ENCODE measurements around the gene TTYH3. TPM values are rescaled to one million over a fixed set of nuclear protein-coding genes. Genes with fewer than 3 reads are reported as not detected.
A peak's percentile ranks its signal among the peaks of the same experiment; 100 is the strongest.

The TTYH3 gene
- total RNA-seq, 1 experiment from 2014 or later = 20.9 TPM

DNA sequence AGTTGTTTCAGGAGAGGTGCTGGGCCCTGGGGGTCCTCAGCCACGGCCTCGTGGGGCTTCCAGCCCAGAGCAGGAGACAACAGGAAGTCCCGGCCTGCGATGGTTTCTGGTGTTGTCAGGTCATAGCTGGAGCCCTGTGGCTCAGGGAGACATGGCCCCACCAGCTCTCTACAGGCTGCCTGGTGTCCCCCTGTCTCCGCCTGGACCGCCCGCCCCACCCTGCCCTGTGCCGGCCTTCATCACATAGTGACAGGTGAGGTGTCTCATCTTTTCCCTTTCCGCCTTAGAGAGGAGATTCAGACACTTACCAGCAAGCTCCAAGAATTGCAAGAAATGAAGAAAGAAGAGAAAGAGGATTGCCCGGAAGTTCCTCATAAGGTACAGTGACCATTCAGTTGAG lies 37.2 kb upstream of the TTYH3 start:
- peaks cover 67% of the 10 kb centered on the region for H3K36me3 Mint-ChIP-seq (ENCODE audit: insufficient read depth, unreplicated experiment)
- intact Hi-C loops (cut with micrococcal nuclease) = no loop called here

DNA sequence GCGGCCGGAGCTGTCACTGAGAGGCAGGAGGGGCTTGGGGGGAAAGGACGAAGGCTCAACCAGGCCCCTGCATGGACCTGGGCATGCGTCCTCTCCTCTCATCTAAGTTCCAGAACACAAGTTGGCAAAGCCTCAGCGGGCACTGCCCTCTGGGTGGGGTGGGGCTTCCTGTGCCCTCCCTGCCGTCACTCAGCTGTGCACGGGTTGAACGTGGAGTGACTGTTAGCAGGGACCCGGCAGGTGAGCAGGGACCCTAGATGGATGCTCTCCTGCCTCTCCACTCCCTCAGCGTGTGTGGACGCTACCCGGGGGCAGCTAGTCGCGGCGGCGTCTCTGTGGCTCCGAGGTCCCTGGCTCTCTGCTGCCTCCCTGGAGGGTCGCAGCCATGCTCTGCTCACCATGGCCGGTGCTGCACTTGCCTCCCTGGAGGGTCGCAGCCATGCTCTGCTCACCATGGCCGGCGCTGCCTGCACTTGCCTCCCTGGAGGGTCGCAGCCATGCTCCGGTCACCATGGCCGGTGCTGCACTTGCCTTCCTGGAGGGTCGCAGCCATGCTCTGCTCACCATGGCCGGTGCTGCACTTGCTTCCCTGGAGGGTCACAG lies 36.4 kb upstream of the TTYH3 start:
- DNase-seq (ENCODE audit: unreplicated experiment) = no peak
- Mint-ChIP-seq H3K9me3 (ENCODE audit: unreplicated experiment) (no peaks in the 10 kb centered on the region), H3K27ac (ENCODE audit: low read depth, unreplicated experiment) (no peak overlapping the region), H3K36me3 (ENCODE audit: insufficient read depth, unreplicated experiment) (peaks cover 71% of the 10 kb centered on the region), H3K27me3 (ENCODE audit: insufficient read depth, unreplicated experiment) (no peaks in the 10 kb centered on the region), H3K4me3 (ENCODE audit: unreplicated experiment) (no peak overlapping the region), H3K4me1 (ENCODE audit: insufficient read depth, unreplicated experiment) (no peaks in the 10 kb centered on the region)
- TF ChIP-seq, protein P1, sequence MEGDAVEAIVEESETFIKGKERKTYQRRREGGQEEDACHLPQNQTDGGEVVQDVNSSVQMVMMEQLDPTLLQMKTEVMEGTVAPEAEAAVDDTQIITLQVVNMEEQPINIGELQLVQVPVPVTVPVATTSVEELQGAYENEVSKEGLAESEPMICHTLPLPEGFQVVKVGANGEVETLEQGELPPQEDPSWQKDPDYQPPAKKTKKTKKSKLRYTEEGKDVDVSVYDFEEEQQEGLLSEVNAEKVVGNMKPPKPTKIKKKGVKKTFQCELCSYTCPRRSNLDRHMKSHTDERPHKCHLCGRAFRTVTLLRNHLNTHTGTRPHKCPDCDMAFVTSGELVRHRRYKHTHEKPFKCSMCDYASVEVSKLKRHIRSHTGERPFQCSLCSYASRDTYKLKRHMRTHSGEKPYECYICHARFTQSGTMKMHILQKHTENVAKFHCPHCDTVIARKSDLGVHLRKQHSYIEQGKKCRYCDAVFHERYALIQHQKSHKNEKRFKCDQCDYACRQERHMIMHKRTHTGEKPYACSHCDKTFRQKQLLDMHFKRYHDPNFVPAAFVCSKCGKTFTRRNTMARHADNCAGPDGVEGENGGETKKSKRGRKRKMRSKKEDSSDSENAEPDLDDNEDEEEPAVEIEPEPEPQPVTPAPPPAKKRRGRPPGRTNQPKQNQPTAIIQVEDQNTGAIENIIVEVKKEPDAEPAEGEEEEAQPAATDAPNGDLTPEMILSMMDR (IDR thresholded peaks at IDR 0.05; ENCODE audit: unreplicated experiment) = no peak
- ChIA-PET CTCF (no interaction called here), POLR2A (interaction anchor here (1.0 kb wide), 1 partner anchor 22 kb away, joined by 3 read pairs; no protein-coding TSS in a partner anchor)
- intact Hi-C loops (cut with micrococcal nuclease) = no loop called here
- no TSS peak for BruUV-seq (replicated peaks)

More for the DNA sequence above, 37.2 kb upstream of the TTYH3 start:
- DNase-seq (ENCODE audit: unreplicated experiment) = no peak
- Mint-ChIP-seq H3K4me1 (ENCODE audit: insufficient read depth, unreplicated experiment) (no peaks in the 10 kb centered on the region), H3K27ac (ENCODE audit: low read depth, unreplicated experiment) (no peak overlapping the region), H3K27me3 (ENCODE audit: insufficient read depth, unreplicated experiment) (no peaks in the 10 kb centered on the region), H3K4me3 (ENCODE audit: unreplicated experiment) (no peak overlapping the region), H3K9me3 (ENCODE audit: unreplicated experiment) (no peaks in the 10 kb centered on the region)
- TF ChIP-seq, protein P1 (IDR thresholded peaks at IDR 0.05; ENCODE audit: unreplicated experiment) = no peak
- POLR2A ChIA-PET = no interaction called here
- no TSS peak for BruUV-seq (replicated peaks)
- CTCF ChIA-PET = no interaction called here

DNA sequence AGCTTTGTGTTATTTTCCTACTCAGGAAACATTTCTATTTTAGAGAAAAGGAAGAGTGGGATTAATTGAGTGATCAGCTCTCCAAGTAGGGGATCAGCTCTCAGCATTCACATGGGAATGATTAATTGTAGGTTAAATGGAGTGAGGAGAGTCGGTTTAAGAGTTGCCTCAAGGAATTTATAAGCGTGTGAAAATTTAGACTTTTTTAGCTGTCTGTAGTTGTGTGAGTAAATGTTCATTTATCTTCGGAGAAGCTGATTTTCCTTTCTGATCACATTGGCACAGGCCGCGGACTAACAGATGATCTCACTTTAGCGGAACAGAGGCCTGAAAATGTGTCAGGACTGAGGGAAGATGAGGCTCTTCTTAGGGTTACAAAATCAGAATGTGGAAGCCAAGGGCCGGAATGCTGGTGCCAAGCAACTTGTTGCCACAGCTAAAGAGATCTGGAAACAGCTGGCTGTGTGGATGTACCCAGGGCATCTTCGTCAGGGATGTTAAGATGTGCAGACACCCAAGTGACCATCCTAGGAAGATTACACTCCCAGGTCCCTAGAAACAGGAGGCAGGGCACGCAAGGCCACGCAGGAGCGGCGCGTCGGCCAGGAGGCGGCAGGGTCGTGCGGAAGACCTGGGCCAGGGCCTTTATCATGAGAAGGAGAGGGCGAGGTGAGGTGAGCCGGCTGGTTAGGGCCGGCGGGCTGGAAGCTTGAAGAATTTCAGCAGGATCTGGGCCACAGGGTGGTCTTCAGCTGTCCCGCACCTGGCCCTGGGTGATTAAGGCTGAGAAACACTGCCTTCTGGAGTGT lies 35.1 kb upstream of the TTYH3 start:
- Mint-ChIP-seq H3K27me3 (ENCODE audit: insufficient read depth, unreplicated experiment) (no peaks in the 10 kb centered on the region), H3K4me3 (ENCODE audit: unreplicated experiment) (no peak overlapping the region), H3K4me1 (ENCODE audit: insufficient read depth, unreplicated experiment) (peaks cover under 1% of the 10 kb centered on the region), H3K9me3 (ENCODE audit: unreplicated experiment) (no peaks in the 10 kb centered on the region), H3K27ac (ENCODE audit: low read depth, unreplicated experiment) (peak overlapping the region; percentile 46), H3K36me3 (ENCODE audit: insufficient read depth, unreplicated experiment) (peaks cover 74% of the 10 kb centered on the region)
- CTCF ChIA-PET = no interaction called here
- no peak for DNase-seq (ENCODE audit: unreplicated experiment)
- intact Hi-C loops (cut with micrococcal nuclease) = no loop called here
- no TSS peak for BruUV-seq (replicated peaks)
- POLR2A ChIA-PET = interaction anchor here (0.7 to 1.0 kb wide), 2 partner anchors 21 to 22 kb away, joined by 3 read pairs; no protein-coding TSS in a partner anchor
- TF ChIP-seq, protein P1 (IDR thresholded peaks at IDR 0.05; ENCODE audit: unreplicated experiment) = no peak

DNA sequence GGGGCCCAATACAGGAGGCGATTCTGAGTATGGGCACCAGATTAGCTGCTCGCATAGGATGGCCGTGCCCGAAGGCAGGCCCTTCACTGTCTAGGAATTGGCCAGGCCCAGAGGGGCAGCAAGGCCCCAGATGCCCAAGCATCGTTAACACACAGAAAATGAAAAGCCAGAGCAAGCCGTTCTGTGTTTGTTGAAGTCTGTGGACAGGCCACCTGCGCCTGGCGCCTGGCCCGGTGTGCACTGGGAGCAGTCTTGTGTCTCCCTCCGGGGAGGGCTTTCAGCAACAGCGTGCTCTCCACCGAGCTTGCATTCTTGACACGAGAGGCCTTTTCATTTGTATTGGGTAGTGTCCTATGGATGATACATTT lies 34.5 kb upstream of the TTYH3 start:
- ChIA-PET CTCF (no interaction called here), POLR2A (no interaction called here)
- H3K9me3 Mint-ChIP-seq (ENCODE audit: unreplicated experiment) = no peaks in the 10 kb centered on the region
- H3K27ac Mint-ChIP-seq (ENCODE audit: low read depth, unreplicated experiment) = no peak overlapping the region
- intact Hi-C loops (cut with micrococcal nuclease) = no loop called here
- no TSS peak for BruUV-seq (replicated peaks)
- no peaks in the 10 kb centered on the region for H3K27me3 Mint-ChIP-seq (ENCODE audit: insufficient read depth, unreplicated experiment)
- peaks cover 77% of the 10 kb centered on the region for H3K36me3 Mint-ChIP-seq (ENCODE audit: insufficient read depth, unreplicated experiment)
- TF ChIP-seq, protein P1 (IDR thresholded peaks at IDR 0.05; ENCODE audit: unreplicated experiment) = no peak
- no peak overlapping the region for H3K4me3 Mint-ChIP-seq (ENCODE audit: unreplicated experiment)
- no peak for DNase-seq (ENCODE audit: unreplicated experiment)
- peaks cover 5% of the 10 kb centered on the region for H3K4me1 Mint-ChIP-seq (ENCODE audit: insufficient read depth, unreplicated experiment)

Data from MCF 10A (cell line).